Erythroblast (primary cell): ENCODE results near the gene KIF26B.

Source experiments
- GATA1 ChIP-seq: IDR thresholded peaks from 2 replicates; pipeline ENCODE4 v1.6.1; 2011; ENCODE audit warnings: low read depth, mild to moderate bottlenecking, control low read depth, low read length, moderate library complexity
- POLR2A ChIP-seq: IDR thresholded peaks from 2 replicates; pipeline ENCODE4 v1.6.1; 2011; ENCODE audit warnings: mild to moderate bottlenecking, low read length

DNA sequence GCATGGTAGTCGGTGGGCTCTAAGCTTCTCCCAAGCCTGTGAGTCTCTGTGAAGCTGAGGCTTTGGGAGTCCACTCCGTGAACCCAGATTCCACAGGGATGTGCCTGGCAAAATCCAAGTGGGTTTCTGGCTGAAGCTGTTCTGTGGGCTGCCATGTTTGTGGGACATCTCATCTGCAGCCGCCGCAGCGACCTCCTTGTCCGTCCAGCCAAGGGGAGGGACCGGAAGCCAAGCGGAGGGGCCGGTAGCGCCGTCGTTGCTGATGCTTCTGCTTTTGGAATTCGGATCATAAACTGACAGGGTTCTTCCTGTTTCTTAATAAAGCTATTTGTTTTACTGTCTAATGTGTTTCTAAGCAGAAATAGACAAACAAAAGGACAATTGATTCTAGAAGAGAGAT lies 13.3 kb downstream of the KIF26B start:
- no peak for TF ChIP-seq POLR2A
- no peak for TF ChIP-seq GATA1
